ENCODE measurements around the gene ZSCAN25.

GRCh38 chr7:99588868-99589267, 27.9 kb upstream of the ZSCAN25 start:
- TF ChIP-seq POLR2A (IDR thresholded peaks at IDR 0.05) (no peak), CTCF (IDR thresholded peaks at IDR 0.05) (no peak)

Measured in right lobe of liver (tissue), 4 donors.